Measurements from ENCODE around the gene SERPINI1.

The SERPINI1 gene

GRCh38 chr3:167837466-167837865 lies 101.9 kb downstream of the SERPINI1 start:
- no peaks in the 10 kb centered on the region for H3K36me3 ChIP-seq (ENCODE audit: insufficient read depth, low read length)
- H3F3A ChIP-seq (ENCODE audit: low read depth) = no peaks in the 10 kb centered on the region
- no peaks in the 10 kb centered on the region for H3K4me1 ChIP-seq (ENCODE audit: insufficient read depth, low read length, poor library complexity, severe bottlenecking)
- H3K9ac ChIP-seq (ENCODE audit: low read depth, low read length, poor library complexity, severe bottlenecking) = no peak overlapping the region
- no peak for TF ChIP-seq EZH2phosphoT487 (IDR thresholded peaks at IDR 0.05; ENCODE audit: borderline replicate concordance)
- TF ChIP-seq CTCF (conservative IDR thresholded peaks at IDR 0.05; ENCODE audit: low read length) = peak; percentile 54
- H4K20me1 ChIP-seq (ENCODE audit: insufficient read depth, low read length, poor library complexity, severe bottlenecking) = no peaks in the 10 kb centered on the region
- no peak overlapping the region for H2AFZ ChIP-seq (ENCODE audit: low read length)
- H3K9me2 ChIP-seq (replicated peaks; ENCODE audit: low read depth, low read length) = no peaks in the 10 kb centered on the region
- H3K27me3 ChIP-seq (ENCODE audit: insufficient read depth, low read length, poor library complexity, severe bottlenecking) = no peaks in the 10 kb centered on the region
- H3K4me3 ChIP-seq (ENCODE audit: low read length, poor library complexity, severe bottlenecking) = no peak overlapping the region
- no peaks in the 10 kb centered on the region for H3K9me3 ChIP-seq (ENCODE audit: insufficient read depth, low read depth, low read length)
- no peaks in the 10 kb centered on the region for H3K79me2 ChIP-seq (ENCODE audit: insufficient read depth, low read length)
- H3K4me2 ChIP-seq (ENCODE audit: low read depth, low read length, poor library complexity, severe bottlenecking) = no peak overlapping the region

GRCh38 chr3:167839460-167840134 lies 104.1 kb downstream of the SERPINI1 start:
- Histone ChIP-seq H3F3A (ENCODE audit: low read depth) (no peaks in the 10 kb centered on the region), H2AFZ (ENCODE audit: low read length) (no peak overlapping the region; the same call in 1 of the 2 replicates), H3K27me3 (ENCODE audit: insufficient read depth, low read length, poor library complexity, severe bottlenecking) (no peaks in the 10 kb centered on the region), H3K9me3 (ENCODE audit: insufficient read depth, low read depth, low read length) (no peaks in the 10 kb centered on the region), H3K9me2 (replicated peaks; ENCODE audit: low read depth, low read length) (no peaks in the 10 kb centered on the region), H3K9ac (ENCODE audit: low read depth, low read length, poor library complexity, severe bottlenecking) (no peak overlapping the region), H3K79me2 (ENCODE audit: insufficient read depth, low read length) (no peaks in the 10 kb centered on the region), H3K4me2 (ENCODE audit: low read depth, low read length, poor library complexity, severe bottlenecking) (no peak overlapping the region), H3K36me3 (ENCODE audit: insufficient read depth, low read length) (no peaks in the 10 kb centered on the region), H3K4me1 (ENCODE audit: insufficient read depth, low read length, poor library complexity, severe bottlenecking) (peaks cover 14% of the 10 kb centered on the region), H3K4me3 (ENCODE audit: low read length, poor library complexity, severe bottlenecking) (no peak overlapping the region), H4K20me1 (ENCODE audit: insufficient read depth, low read length, poor library complexity, severe bottlenecking) (no peaks in the 10 kb centered on the region)
- TF ChIP-seq EZH2phosphoT487 (IDR thresholded peaks at IDR 0.05; ENCODE audit: borderline replicate concordance) = no peak
- TF ChIP-seq CTCF (conservative IDR thresholded peaks at IDR 0.05; ENCODE audit: low read length) = no peak

- Histone ChIP-seq H3K9ac (ENCODE audit: low read depth, low read length, poor library complexity, severe bottlenecking) (no peak overlapping the region), H3F3A (ENCODE audit: low read depth) (no peaks in the 10 kb centered on the region), H3K4me2 (ENCODE audit: low read depth, low read length, poor library complexity, severe bottlenecking) (no peak overlapping the region), H3K4me1 (ENCODE audit: insufficient read depth, low read length, poor library complexity, severe bottlenecking) (peaks cover 14% of the 10 kb centered on the region), H4K20me1 (ENCODE audit: insufficient read depth, low read length, poor library complexity, severe bottlenecking) (no peaks in the 10 kb centered on the region), H3K27me3 (ENCODE audit: insufficient read depth, low read length, poor library complexity, severe bottlenecking) (no peaks in the 10 kb centered on the region), H2AFZ (ENCODE audit: low read length) (no peak overlapping the region), H3K79me2 (ENCODE audit: insufficient read depth, low read length) (no peaks in the 10 kb centered on the region), H3K9me2 (replicated peaks; ENCODE audit: low read depth, low read length) (no peaks in the 10 kb centered on the region), H3K4me3 (ENCODE audit: low read length, poor library complexity, severe bottlenecking) (no peak overlapping the region), H3K9me3 (ENCODE audit: insufficient read depth, low read depth, low read length) (no peaks in the 10 kb centered on the region), H3K36me3 (ENCODE audit: insufficient read depth, low read length) (no peaks in the 10 kb centered on the region)
- TF ChIP-seq CTCF (conservative IDR thresholded peaks at IDR 0.05; ENCODE audit: low read length) (no peak), EZH2phosphoT487 (IDR thresholded peaks at IDR 0.05; ENCODE audit: borderline replicate concordance) (no peak)
These were observed 104.7 kb downstream of the SERPINI1 start for GRCh38 chr3:167840247-167840646.
